GM18499 (cell line): Measurements from ENCODE around the gene MRPS7.

Experiments
- ATAC-seq: cut with Tn5 transposase; IDR thresholded peaks from one replicate; pipeline ENCODE4 v1.9.1; 2021; ENCODE audit warnings: moderate number of reproducible peaks; ENCODE audit not compliant: insufficient read depth, unreplicated experiment

The MRPS7 gene

DNA sequence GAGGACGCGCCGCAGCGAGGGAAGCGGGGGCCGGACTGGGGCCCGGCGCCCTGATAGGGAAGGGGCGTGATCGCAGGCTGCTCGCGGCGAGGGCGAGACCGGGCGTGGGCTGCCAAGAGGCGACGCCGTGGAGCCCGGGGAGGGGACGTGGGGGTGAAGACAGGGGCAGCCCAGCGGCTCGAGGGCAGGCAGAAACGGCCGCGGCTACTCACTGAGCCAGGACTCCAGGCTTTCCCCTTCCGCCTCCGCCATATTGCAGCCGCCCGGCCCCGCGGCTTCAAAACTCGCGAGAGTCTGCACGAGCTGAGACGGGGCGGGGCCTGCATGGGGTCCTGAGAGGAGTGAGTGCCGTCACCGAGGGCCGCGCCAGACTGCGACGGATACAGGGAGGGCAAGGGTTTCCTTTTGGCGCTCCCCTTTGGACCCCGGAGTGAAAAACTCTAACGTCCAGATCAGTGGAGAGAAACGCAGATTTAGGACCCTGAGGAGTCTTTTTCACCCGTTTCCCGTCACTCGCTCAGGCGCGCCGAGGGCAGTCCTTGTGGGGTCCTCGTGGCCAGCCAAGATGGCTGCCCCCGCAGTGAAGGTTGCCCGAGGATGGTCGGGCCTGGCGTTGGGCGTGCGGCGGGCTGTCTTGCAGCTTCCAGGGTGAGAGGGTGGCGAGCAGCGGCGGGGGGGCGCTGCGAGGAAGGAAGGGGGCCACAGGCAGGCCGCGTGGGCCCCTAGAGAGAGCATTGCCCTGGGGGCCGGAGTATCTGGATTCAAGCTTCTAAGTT lies at the start of gene MRPS7, which contains the start of gene GGA3:
TSS of gene MRPS7 (plus strand) at position 544 of the 776 bp plus-strand sequence. CDS start at position 566, 22 bp downstream.
TSS of gene GGA3 (minus strand) at position 271 of the 776 bp plus-strand sequence. CDS start at position 252, 19 bp downstream.
- no peak for ATAC-seq

DNA sequence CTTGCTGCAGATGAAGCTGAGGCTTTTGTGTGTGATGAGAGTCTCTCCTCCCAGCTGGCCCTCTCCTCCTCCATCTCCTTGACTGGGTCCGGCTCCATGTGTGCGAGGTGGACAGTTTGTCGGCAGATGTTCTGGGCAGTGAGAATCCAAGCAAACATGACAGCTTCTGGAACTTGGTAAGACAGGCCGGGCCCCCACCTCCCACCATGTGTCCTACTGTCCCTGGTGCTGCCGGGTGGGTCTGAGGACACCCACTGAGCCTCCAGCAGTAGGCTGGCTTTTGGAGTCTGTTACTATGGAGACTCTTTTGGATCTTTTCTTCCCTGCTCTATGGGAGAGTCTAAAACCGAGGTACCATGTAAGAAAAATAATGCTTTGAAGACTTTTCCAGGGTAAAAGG lies 43.5 kb upstream of the MRPS7 start:
- ATAC-seq = no peak

DNA sequence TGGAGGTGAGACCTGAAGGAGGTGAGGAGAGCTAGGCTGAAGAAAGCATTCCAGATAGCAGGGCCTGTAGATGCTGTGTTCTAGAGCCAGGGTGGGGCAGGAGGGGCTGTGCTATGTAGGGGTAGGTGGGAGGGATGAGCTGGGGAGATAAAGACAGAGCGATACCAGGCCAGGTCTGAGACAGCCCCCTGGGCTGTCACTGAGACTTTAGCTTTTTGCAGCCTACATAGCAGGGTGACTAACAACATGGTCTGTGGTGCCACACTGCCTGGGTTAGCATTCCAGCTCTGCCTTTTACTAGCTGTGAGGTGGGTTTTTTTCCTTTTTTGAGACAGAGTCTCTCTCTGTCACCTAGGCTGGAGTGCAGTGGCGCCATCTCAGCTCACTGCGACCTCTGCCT lies 41.9 kb upstream of the MRPS7 start:
- no peak for ATAC-seq

DNA sequence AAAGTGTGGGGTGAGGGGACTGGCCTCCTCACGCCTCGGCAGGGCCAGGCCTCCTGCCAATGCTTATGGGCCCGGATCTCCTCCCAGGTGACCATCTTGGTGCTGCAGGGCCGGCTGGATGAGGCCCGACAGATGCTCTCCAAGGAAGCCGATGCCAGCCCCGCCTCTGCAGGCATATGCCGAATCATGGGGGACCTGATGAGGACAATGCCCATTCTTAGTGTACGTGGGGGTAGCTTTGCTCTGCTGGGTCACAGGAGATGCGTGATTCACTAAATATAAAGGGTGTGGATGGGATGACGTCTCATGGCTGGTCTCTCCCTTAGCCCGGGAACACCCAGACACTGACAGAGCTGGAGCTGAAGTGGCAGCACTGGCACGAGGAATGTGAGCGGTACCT lies 36.7 kb upstream of the MRPS7 start:
- ATAC-seq = no peak

DNA sequence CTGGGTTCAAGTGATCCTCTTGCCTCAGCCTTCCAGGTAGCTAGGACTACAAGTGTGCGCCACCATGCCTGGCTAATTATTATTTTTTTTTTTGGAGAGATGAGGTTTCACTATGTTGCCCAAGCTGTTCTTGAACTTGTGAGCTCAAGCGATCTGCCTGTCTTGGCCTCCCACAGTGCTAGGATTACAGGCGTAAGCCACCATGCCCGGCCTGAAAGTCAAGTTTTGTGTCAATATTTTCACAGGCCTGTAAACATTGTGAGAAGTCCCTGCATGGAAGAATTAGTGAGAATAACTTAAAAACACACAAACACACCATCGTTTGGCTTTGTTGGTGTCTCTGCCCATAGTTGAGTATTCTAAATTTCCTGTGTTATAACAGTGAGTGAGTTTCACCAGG lies 34.0 kb upstream of the MRPS7 start:
- no peak for ATAC-seq

DNA sequence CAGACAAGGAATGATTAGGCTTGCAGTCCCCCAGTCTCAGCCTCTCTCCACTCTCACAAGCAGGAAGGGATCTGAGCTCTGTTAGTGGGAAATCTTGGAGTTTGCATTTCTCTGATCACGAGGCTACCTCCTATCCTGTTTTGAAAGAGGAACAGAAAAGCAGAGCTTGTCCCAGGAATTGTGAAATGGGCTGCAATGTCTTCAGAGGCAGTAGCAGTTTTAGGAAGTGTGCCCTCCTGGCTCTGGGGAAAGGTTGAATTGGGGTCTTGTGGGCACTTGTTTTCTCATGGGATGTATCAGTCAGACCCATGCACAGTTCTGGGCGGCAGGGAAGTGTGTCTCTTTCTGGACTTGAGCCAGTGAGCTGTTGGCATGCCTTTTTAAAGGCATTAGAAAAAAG lies 33.4 kb upstream of the MRPS7 start:
- no peak for ATAC-seq

DNA sequence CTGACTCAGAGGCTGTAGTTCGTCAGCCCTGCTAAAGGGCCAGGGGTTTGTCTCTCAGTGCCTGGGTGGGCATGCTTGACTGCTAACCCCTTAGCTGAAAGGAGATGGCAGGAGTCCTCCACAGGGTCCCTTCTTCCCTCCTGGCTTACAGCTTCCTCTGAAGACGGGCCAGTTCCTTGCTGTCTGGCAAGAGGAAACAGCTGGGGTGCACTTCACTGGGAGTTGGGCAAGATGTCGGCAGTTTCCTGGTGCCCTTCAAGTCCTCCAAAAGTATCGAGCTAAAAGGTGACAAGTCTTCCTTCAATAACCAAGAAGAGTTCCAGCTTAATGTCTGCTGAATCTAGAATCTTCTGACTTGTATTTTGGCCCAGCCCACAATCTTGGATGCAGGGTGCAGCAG lies 32.8 kb upstream of the MRPS7 start:
- ATAC-seq = no peak

DNA sequence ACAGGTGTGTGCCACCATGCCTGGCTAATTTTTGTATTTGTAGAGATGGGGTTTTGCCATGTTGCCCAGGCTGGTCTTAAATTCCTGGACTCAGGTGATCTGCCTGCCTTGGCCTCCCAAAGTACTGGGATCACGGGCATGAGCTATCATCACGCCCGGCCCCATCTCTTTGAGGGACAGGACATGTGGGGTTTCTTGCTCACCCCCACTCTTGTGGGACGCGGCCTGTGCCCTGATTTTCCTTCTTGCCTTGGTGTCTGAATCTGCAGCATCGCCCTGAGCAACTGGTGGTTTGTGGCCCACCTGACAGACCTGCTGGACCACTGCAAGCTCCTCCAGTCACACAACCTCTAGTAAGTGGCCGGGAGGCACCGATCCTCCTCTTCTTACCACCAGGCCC lies 30.6 kb upstream of the MRPS7 start:
- ATAC-seq = no peak

DNA sequence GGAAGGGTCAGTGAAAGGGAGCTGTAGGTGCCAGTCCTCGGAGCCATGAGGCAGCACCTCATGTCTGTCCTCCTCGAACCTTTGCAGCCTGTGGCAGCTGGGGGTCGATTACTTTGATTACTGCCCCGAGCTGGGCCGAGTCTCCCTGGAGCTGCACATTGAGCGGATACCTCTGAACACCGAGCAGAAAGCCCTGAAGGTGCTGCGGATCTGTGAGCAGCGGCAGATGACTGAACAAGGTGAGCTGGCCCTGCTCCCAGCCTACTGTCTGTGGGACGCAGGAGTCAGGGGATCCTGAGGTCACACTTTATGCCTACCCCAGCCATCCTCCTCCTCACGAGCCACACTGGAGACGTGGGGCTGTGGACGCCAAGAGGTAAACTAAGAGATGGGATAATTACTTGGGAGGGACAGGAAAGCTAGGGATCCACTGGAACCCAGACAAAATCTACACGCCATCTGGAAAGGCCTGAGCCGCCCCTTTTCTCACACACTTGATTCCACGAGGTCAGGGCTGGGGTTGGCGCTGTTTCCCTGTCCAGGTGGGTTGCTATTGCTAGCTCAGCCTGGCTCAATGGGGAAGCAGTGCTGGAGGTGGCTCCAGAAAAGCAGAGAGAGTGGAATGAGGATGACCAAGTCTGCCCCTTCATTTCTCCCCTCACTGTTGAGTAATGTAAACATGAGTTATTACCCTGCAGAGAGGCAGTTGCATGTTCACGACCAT lies 29.8 kb upstream of the MRPS7 start:
- ATAC-seq = no peak

DNA sequence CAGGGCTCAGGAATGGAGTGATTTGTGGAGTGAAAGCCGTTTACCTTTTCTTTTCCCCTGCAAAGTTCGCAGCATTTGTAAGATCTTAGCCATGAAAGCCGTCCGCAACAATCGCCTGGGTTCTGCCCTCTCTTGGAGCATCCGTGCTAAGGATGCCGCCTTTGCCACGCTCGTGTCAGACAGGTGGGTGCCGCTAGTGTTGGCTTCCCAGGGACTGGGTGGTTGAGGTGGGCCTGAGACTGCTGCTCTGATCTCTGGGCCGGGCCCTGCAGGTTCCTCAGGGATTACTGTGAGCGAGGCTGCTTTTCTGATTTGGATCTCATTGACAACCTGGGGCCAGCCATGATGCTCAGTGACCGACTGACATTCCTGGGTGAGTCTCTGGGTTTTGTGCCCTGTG lies 28.9 kb upstream of the MRPS7 start:
- ATAC-seq = no peak

DNA sequence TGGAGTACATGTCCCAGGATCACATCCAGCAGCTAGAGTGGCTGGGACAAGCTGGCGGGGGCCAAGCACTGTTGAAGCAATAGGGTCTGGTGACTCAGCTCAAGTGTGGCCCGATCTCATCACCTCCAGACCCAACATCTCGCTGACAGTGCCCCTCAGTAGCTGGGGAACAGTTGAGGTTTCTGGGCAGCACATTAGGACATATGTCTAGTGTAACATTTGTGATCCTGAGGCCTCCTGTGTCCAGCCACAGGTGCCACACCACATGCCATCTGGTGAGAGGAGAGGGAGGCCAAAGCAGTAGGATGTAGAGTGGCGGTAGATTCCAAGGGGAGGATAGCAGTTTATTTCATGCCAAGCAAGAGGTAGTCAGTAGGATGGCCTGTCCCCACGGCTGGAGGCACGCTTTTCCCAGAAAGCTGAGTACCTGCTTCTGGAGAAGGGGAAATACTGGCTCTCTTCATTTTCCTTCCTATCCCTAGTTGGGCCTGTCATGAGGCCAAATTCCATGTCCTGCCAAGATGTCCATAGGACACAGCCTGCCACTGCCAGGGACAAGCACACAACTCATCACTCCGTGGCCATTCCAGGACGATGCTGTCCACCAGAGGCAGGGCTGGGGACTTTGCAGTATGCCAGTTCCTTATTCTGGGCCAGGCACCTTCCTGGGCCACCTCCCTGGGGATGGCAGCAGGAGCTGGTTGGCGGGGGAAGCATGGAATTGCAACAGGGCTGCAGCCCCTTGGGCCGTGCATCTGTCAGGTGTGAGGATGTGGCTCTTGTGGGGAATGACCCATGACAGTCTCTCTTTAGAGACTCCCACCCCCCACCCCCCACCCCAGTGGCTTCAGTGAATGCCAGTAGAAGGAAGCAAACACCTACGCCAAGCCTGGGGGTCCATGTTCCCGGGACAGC lies 24.3 kb upstream of the MRPS7 start:
- ATAC-seq = no peak

DNA sequence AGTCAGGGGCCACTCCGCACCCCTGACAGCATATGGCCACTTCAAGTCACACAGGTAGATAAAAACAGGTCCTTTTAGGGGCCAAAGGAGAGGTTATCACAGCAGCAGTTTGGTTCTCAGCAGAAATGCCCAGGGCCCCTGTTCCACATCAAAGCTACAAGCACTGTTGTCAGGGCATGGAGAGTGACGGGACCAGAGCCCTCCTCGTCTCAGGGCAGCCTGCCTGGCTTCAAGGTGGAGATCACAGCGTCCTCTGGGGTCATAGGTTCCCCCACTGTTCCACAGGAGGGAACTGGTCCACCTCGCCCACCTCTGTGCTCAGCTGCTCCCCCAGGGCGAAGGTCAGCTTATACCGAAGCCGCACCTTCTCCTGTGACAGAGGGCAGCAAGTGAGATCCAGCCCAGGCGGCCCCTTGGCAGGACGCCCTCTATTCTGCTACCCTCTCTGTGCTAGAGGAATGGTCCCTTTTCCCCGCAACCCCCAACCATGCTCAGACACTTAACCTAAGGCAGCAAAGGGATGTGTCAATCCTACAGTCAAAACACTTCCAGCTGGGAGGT lies 23.6 kb upstream of the MRPS7 start:
- ATAC-seq = no peak

DNA sequence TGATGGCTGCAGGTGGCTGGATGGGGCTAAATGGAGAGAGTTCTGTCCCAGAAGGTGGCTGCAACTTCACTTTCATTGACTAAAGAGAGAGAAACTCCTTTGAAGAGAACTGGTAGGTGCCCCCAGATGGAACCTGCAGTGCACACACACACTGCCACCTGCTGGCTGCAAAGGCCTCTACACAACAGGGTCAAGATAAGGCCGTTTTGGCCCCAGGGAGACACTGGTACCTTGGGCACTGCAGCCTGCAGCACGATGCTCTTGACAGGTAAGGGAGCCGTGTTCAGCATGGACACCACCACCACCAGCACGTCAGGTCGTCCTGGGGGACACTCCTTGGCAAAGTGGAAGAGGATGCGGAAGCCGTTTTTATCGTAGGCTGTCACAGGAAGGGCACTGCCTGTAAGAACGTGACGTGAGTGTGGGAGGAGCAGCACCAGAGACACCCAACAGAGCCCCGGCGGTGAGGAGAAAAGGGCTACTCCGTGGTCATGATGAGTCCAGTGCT lies 22.9 kb upstream of the MRPS7 start:
- ATAC-seq = no peak

DNA sequence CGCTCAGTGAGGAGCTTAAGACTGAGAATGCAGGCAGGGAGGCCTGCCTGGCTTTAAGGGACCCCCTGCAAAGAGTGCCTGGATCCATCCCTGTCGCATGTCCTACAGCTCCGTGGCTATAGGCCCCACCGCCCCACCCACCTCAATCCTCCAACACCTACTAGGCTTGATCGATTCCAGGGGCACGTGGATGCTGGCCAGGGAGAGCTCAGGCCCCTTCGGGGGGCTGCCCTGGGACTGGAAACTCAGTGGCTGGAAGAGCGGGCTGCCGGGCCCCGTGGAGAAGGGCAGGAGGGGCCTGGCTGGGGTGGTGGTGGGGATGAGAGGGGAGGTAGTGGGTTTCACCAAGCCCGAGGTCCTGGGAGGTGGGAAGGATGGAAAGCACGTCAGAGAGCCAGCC lies 22.5 kb upstream of the MRPS7 start:
- no peak for ATAC-seq

DNA sequence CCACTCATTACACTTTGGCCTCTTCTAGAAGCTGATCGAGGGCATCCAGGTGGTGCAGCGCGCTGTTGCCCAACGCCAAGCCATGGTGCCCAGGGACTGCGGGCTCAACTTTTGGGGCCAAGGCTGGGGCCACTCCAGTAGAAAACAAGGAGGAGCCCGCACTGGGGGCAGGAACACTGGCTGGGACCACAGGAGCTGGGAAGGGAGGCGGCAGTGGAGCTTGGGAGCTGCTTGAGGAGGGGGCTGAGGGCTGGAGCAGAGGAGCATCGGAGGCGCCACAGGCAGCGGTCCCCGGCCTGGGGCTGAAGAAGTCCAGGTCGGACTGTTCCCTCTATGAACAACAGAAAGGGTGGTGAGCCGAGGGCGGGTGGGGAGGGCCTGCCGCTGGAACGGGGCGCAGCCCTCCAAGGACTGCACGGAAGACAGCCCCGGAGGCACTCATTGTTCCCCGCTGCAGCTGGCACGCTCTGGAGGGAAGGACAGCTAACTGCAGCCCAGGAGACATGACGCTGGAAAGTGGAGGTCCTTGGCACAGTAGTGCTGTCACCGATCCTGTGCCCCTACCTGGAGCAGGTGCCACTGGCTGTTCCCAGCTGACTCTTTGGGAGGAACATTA lies 21.8 kb upstream of the MRPS7 start:
- no peak for ATAC-seq

DNA sequence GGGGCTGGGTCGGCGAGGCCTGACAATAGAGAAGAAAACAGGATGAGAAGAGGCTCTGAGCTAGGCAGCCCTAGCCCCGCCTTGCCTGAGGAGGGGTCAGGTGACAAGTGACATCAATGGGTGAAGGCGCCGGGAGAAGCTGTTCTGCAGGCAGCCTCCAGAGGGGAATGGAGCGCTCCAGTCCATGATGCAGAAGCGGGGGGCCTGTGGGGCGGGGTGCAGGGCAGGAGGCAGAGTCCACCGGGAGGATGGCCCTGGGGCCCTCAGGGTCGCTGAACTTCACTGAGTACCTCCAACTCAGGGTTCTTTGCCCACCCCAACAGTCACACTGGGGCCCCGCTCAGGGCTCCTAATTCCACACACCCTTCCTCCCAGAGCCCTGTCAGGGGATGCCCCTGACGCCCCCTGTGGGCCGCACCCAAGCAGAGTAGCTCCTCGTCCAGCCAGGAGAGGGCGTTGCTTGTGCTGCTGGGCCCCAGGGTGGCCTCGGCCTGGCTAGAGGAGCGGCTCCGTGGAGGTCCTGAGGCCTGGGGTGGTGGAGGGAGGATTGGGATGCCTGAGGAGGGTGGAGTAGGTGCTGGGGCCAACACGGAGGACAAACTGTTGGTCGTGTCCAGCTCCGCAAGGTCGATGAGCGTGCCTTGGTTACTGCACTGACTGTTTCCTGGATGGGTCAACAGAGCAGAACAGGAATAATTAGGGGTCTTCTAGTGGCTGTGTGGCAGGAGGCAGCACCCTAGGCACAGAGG lies 21.1 kb upstream of the MRPS7 start:
- ATAC-seq = no peak

DNA sequence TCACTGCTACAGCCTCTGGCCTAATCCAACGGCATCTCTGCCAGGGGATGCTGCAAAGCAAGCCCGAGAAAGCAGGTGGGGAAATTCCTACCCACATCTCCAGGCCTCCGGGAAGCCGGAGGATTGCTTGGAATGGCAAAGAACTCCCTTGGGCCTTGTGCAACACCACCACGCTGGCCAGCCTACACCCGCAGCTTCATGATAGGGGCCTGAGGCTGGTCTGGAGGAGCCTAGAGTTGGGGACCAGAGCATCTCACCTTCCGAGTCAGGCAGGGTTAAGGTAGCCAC lies 20.6 kb upstream of the MRPS7 start:
- no peak for ATAC-seq

DNA sequence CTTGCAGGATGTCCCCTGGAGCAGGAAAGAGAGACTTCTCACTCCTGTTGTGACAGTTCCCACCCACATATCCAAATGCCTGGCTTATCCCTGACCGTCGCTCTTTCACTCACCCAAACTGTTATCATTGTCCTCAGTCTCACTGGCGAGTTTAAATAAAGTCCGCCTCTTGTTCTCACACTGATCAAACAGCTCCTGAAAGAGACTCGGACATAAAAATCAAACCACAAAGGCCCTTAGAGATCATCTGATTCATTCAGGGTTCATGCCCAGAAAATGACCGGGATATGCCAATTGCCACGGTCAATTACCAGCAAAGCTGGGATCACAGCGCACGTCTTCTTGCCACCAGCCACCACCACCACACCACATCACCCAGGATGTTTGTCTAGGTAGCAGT lies 20.2 kb upstream of the MRPS7 start:
- ATAC-seq = no peak

DNA sequence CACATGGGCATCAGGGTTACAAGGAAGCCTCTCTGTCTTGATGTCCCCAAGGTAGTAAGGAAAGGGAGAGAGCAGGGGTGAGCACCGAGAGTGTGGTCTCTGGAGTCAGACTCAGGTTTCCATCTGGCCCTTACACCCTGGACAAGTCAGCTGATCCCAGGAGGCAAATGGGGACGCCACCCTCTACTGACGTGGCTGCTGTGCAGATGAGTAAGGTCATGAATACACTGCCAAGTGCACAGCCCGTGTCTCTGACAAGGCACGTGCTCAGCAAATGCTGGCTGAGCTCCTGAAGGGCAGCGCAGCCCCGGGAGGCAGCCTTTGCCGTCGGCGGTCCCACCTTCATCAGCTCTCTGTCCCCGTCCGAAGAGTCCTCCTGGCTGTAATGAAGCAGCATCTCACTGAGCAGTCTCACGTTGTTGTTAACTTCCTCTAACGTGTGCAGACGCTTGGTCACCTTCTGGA lies 19.7 kb upstream of the MRPS7 start:
- no peak for ATAC-seq
